Erythroblast (primary cell): Measurements from ENCODE around the gene TPCN2.
"Not testable (repeated sequence)": the region's sequence is repeated elsewhere in the genome, so short reads cannot be mapped to it uniquely, and the experiment has no call there.

Source experiments
- DNase-seq, 2 experiments: peaks; one replicate each; lab custom pipeline; 2025; lab: John Stamatoyannopoulos, UW
- GATA1 ChIP-seq: IDR thresholded peaks from 2 replicates; pipeline ENCODE4 v1.6.1; 2011; ENCODE audit warnings: low read depth, mild to moderate bottlenecking, control low read depth, low read length, moderate library complexity
- POLR2A ChIP-seq: IDR thresholded peaks from 2 replicates; pipeline ENCODE4 v1.6.1; 2011; ENCODE audit warnings: mild to moderate bottlenecking, low read length

The TPCN2 gene

GRCh38 chr11:69144316-69145049 is 95.8 kb downstream of the TPCN2 start:
- DNase-seq, result no peak
- TF ChIP-seq GATA1 (no peak), POLR2A (no peak)

DNA sequence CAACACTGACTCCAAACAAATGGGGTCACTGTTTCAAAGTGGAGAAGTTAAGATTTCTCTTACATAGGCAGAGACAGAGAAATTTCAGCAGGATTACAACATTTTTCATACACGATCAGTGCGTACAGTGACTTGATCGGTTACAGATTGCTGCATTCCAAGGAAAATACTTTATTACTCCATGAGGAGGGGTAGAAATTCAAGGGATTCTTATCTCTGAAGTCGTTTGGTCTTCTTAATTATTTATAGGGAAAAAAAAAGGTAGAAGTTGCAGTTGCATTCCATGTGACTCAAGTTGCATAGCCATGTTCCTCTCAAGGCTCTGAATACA is 96.3 kb downstream of the TPCN2 start:
- DNase-seq, result no peak
- no peak for TF ChIP-seq GATA1
- no peak for TF ChIP-seq POLR2A

GRCh38 chr11:69148377-69148762 is 99.6 kb downstream of the TPCN2 start:
- no peak for DNase-seq
- TF ChIP-seq GATA1, result no peak
- no peak for TF ChIP-seq POLR2A

DNA sequence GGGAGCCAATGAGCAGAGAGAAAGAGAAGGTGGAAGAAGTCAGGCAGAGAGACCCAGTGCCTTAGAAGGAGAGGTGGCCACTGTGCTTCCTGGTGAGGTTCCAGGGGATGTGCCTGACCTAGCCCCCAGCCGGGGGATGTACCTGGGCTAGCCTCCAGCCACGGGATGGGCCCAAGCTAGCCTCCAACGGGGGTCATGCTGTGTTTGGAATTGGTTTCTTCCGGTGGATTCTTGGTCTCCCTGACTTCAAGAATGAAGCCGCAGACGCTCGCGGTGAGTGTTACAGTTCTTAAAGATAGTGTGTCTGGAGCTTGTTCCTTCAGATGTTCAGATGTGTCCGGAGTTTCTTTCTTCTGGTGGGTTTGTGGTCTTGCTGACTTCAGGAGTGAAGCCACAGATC is 100.1 kb downstream of the TPCN2 start:
- DNase-seq, result no peak
- no peak for TF ChIP-seq POLR2A

DNA sequence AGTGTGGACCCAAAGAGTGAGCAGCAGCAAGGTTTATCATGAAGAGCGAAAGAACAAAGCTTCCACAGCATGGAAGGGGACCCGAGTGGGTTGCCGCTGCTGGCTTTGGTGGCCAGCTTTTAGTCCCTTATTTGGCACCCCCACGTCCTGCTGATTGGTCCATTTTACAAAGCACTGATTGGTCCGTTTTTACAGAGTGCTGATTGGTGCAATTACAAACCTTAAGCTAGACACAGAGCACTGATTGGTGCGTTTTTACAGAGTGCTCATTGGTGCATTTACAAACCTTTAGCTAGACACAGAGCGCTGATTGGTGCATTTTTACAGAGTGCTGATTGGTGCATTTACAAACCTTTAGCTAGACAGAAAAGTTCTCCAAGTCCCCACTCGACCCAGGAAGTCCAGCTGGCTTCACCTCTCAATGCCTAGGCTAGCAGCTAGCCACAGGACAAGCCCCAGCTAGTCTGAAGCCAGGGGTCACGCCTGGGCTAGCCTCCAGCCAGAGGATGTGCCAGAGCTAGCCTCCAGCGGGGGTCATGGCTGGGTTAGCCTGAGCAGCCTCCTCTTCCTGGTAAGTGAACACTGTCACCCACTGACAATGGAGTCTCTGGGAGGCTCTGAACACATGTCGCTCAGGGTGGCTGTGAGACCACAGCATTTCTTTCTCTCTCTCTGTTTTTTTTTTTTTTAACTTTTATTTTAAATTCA is 100.8 kb downstream of the TPCN2 start:
- DNase-seq, result not testable (repeated sequence)

DNA sequence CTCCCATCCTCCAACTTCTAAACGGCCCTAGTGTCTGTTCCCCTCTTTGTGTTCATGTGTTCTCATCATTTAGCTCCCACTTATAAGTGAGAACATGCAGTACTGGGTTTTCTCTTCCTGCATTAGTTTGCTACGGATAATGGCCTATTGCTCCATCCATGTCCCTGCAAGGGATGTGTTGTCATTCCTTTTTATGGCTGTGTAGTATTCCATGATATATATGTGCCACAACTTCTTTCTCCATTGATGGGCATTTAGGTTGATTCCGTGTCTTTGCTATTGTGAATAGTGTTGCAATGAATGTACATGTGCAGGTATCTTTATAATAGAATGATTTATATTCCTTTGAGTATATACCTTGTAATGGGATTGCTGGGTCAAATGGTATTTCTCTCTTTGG is 101.4 kb downstream of the TPCN2 start:
- no peak for DNase-seq
- TF ChIP-seq GATA1 (no peak), POLR2A (no peak)

- no peak for TF ChIP-seq POLR2A
- TF ChIP-seq GATA1, result no peak
- DNase-seq, result no peak
Observed at GRCh38 chr11:69151836-69152235, 103.1 kb downstream of the TPCN2 start.

- DNase-seq, result no peak
- TF ChIP-seq GATA1 (no peak), POLR2A (no peak)
Observed at GRCh38 chr11:69152733-69153421, 104.1 kb downstream of the TPCN2 start.

GRCh38 chr11:69153661-69154060 is 104.9 kb downstream of the TPCN2 start:
- no peak for TF ChIP-seq GATA1
- TF ChIP-seq POLR2A, result no peak

GRCh38 chr11:69154211-69154913 is 105.6 kb downstream of the TPCN2 start:
- no peak for TF ChIP-seq GATA1
- TF ChIP-seq POLR2A, result no peak
- no peak for DNase-seq

More at GRCh38 chr11:69153661-69154060, 104.9 kb downstream of the TPCN2 start:
- DNase-seq, result peak; percentile 5 to 41

- DNase-seq, result no peak
- TF ChIP-seq POLR2A, result no peak
- no peak for TF ChIP-seq GATA1
Observed at GRCh38 chr11:69154938-69155301, 106.2 kb downstream of the TPCN2 start.

- TF ChIP-seq GATA1, result no peak
- no peak for TF ChIP-seq POLR2A
Observed at GRCh38 chr11:69155302-69156234, 106.8 kb downstream of the TPCN2 start, which contains the start of gene SMIM38. Gene SMIM38 (plus strand): TSS chr11:69155935. CDS start chr11:69157847, 1,912 bp downstream.

DNA sequence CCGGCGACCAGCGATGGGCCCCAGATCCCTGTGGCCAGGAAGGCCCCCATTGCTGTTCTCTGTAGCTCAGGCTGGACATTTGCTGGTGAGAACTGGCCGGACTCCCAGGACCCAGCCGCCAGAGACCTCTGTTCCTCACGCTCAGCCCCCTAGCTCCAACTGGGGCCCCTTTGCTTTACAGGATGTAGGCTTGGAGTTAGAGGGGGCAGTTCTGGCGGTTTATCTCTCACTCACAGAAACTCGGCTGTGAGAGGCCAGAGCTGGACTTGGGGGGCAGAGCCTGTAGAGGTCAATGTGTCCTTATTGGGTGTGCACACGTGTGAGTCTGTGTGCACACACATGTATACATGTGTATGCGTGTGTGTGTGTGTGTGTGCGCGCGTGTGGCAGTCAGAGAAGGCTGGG is 107.5 kb downstream of the TPCN2 start:
- peak in 1 of 2 experiments; percentile 83 for DNase-seq
- TF ChIP-seq GATA1 (no peak), POLR2A (no peak)

More at GRCh38 chr11:69155302-69156234, 106.8 kb downstream of the TPCN2 start, which contains the start of gene SMIM38:
- no peak for DNase-seq
